ENCODE results near the gene FBXW4.

Gene FBXW4

GRCh38 chr10:101684782-101685181 lies 10.2 kb downstream of the FBXW4 start:
- FAIRE-seq (no peak), DNase-seq (ENCODE audit: insufficient read length, low spot score) (no peak)
- no peak for TF ChIP-seq POLR2A (IDR thresholded peaks at IDR 0.05; ENCODE audit: low read depth, low read length)

- no peak for TF ChIP-seq POLR2A (IDR thresholded peaks at IDR 0.05; ENCODE audit: low read depth, low read length)
- DNase-seq (ENCODE audit: insufficient read length, low spot score) (no peak), FAIRE-seq (no peak)
Measured at GRCh38 chr10:101683276-101683675, 11.7 kb downstream of the FBXW4 start.

- FAIRE-seq (no peak), DNase-seq (ENCODE audit: insufficient read length, low spot score) (no peak)
- TF ChIP-seq POLR2A (IDR thresholded peaks at IDR 0.05; ENCODE audit: low read depth, low read length), result no peak
Measured at GRCh38 chr10:101682172-101682825, 12.7 kb downstream of the FBXW4 start.

GRCh38 chr10:101676565-101676964 lies 18.4 kb downstream of the FBXW4 start:
- no peak for TF ChIP-seq POLR2A (IDR thresholded peaks at IDR 0.05; ENCODE audit: low read depth, low read length)
- DNase-seq (ENCODE audit: insufficient read length, low spot score) (no peak), FAIRE-seq (no peak)

- no peak for FAIRE-seq
- no peak for TF ChIP-seq POLR2A (IDR thresholded peaks at IDR 0.05; ENCODE audit: low read depth, low read length)
- no peak for DNase-seq (ENCODE audit: insufficient read length, low spot score)
Measured at GRCh38 chr10:101675115-101675514, 19.9 kb downstream of the FBXW4 start.

- no peak for FAIRE-seq
- no peak for DNase-seq (ENCODE audit: insufficient read length, low spot score)
- TF ChIP-seq POLR2A (IDR thresholded peaks at IDR 0.05; ENCODE audit: low read depth, low read length), result no peak
Measured at GRCh38 chr10:101672536-101672935, 22.4 kb downstream of the FBXW4 start.

GRCh38 chr10:101671453-101671852 lies 23.5 kb downstream of the FBXW4 start:
- no peak for TF ChIP-seq POLR2A (IDR thresholded peaks at IDR 0.05; ENCODE audit: low read depth, low read length)
- FAIRE-seq, result no peak
- no peak for DNase-seq (ENCODE audit: insufficient read length, low spot score)

- TF ChIP-seq POLR2A (IDR thresholded peaks at IDR 0.05; ENCODE audit: low read depth, low read length), result no peak
- FAIRE-seq (no peak), DNase-seq (ENCODE audit: insufficient read length, low spot score) (no peak)
Measured at GRCh38 chr10:101670635-101671034, 24.3 kb downstream of the FBXW4 start.

- FAIRE-seq, result no peak
- no peak for TF ChIP-seq POLR2A (IDR thresholded peaks at IDR 0.05; ENCODE audit: low read depth, low read length)
- no peak for DNase-seq (ENCODE audit: insufficient read length, low spot score)
Measured at GRCh38 chr10:101669181-101669580, 25.8 kb downstream of the FBXW4 start.

- DNase-seq (ENCODE audit: insufficient read length, low spot score) (no peak), FAIRE-seq (no peak)
- no peak for TF ChIP-seq POLR2A (IDR thresholded peaks at IDR 0.05; ENCODE audit: low read depth, low read length)
Measured at GRCh38 chr10:101668566-101668965, 26.4 kb downstream of the FBXW4 start.

- no peak for DNase-seq (ENCODE audit: insufficient read length, low spot score)
- no peak for TF ChIP-seq POLR2A (IDR thresholded peaks at IDR 0.05; ENCODE audit: low read depth, low read length)
- FAIRE-seq, result no peak
Measured at GRCh38 chr10:101666083-101666482, 28.9 kb downstream of the FBXW4 start.

GRCh38 chr10:101663097-101663496 lies 31.9 kb downstream of the FBXW4 start:
- TF ChIP-seq POLR2A (IDR thresholded peaks at IDR 0.05; ENCODE audit: low read depth, low read length), result no peak
- DNase-seq (ENCODE audit: insufficient read length, low spot score), result no peak
- FAIRE-seq, result no peak

- DNase-seq (ENCODE audit: insufficient read length, low spot score), result no peak
- no peak for TF ChIP-seq POLR2A (IDR thresholded peaks at IDR 0.05; ENCODE audit: low read depth, low read length)
- FAIRE-seq, result no peak
Measured at GRCh38 chr10:101660256-101660655, 34.7 kb downstream of the FBXW4 start.

GRCh38 chr10:101658975-101659374 lies 36.0 kb downstream of the FBXW4 start:
- FAIRE-seq, result no peak
- no peak for DNase-seq (ENCODE audit: insufficient read length, low spot score)
- no peak for TF ChIP-seq POLR2A (IDR thresholded peaks at IDR 0.05; ENCODE audit: low read depth, low read length)

- no peak for TF ChIP-seq POLR2A (IDR thresholded peaks at IDR 0.05; ENCODE audit: low read depth, low read length)
- no peak for FAIRE-seq
- no peak for DNase-seq (ENCODE audit: insufficient read length, low spot score)
Measured at GRCh38 chr10:101656890-101657289, 38.1 kb downstream of the FBXW4 start.

- DNase-seq (ENCODE audit: insufficient read length, low spot score) (no peak), FAIRE-seq (no peak)
- no peak for TF ChIP-seq POLR2A (IDR thresholded peaks at IDR 0.05; ENCODE audit: low read depth, low read length)
Measured at GRCh38 chr10:101655570-101655969, 39.4 kb downstream of the FBXW4 start.

All from H54 (cell line).